Measurements from ENCODE around the gene MYH7.

- TF ChIP-seq, protein P1, sequence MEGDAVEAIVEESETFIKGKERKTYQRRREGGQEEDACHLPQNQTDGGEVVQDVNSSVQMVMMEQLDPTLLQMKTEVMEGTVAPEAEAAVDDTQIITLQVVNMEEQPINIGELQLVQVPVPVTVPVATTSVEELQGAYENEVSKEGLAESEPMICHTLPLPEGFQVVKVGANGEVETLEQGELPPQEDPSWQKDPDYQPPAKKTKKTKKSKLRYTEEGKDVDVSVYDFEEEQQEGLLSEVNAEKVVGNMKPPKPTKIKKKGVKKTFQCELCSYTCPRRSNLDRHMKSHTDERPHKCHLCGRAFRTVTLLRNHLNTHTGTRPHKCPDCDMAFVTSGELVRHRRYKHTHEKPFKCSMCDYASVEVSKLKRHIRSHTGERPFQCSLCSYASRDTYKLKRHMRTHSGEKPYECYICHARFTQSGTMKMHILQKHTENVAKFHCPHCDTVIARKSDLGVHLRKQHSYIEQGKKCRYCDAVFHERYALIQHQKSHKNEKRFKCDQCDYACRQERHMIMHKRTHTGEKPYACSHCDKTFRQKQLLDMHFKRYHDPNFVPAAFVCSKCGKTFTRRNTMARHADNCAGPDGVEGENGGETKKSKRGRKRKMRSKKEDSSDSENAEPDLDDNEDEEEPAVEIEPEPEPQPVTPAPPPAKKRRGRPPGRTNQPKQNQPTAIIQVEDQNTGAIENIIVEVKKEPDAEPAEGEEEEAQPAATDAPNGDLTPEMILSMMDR (IDR thresholded peaks at IDR 0.05) = no peak
- TF ChIP-seq ZFX (IDR thresholded peaks at IDR 0.05; ENCODE audit: borderline replicate concordance) = no peak
These were observed 30.4 kb downstream of the MYH7 start for GRCh38 chr14:23405096-23405495.
